MM.1S (cell line): ENCODE measurements around the gene EIF4B.

Experiments
- DNase-seq: peaks from one replicate; pipeline ENCODE4 v3.0.0-alpha.2; 2015
- H2AFZ ChIP-seq: fragments of 300-600 bp; sonication (generic); 2 replicates; pipeline ENCODE4 v1.6.0; 2016; ENCODE audit warnings: antibody characterized with exemption, low read length
- H3F3A ChIP-seq: fragments of 300-600 bp; sonication (generic); 2 replicates; pipeline ENCODE4 v1.6.1; 2016; ENCODE audit warnings: mild to moderate bottlenecking, antibody characterized with exemption, low read length, moderate library complexity, mixed read lengths; ENCODE audit not compliant: insufficient read depth
- H3K27ac ChIP-seq: fragments of 300-600 bp; sonication (generic); 2 replicates; pipeline ENCODE4 v1.5.1; 2016; ENCODE audit warnings: mild to moderate bottlenecking, low read length
- H3K27me3 ChIP-seq: fragments of 300-600 bp; sonication (generic); replicated peaks from 2 replicates; pipeline ENCODE4 v1.6.0; 2016; ENCODE audit warnings: low read length; ENCODE audit not compliant: insufficient read depth
- H3K36me3 ChIP-seq: fragments of 300-600 bp; sonication (generic); replicated peaks from 2 replicates; pipeline ENCODE4 v1.6.1; 2016; ENCODE audit warnings: mild to moderate bottlenecking, low read length, mixed read lengths; ENCODE audit not compliant: insufficient read depth
- H3K4me1 ChIP-seq: fragments of 300-600 bp; sonication (generic); 2 replicates; pipeline ENCODE4 v1.6.1; 2016; ENCODE audit warnings: low read length, mixed read lengths
- H3K4me2 ChIP-seq: fragments of 300-600 bp; sonication (generic); 2 replicates; pipeline ENCODE4 v1.6.0; 2016; ENCODE audit warnings: low read depth, low read length
- H3K4me3 ChIP-seq: fragments of 300-600 bp; sonication (generic); 2 replicates; pipeline ENCODE4 v1.5.1; 2016; ENCODE audit warnings: low read length, mixed read lengths
- H3K79me2 ChIP-seq: fragments of 300-600 bp; sonication (generic); 2 replicates; pipeline ENCODE4 v1.6.1; 2016; ENCODE audit warnings: mixed run types, low read length, mixed read lengths
- H3K9ac ChIP-seq: fragments of 300-600 bp; sonication (generic); 2 replicates; pipeline ENCODE4 v1.6.1; 2016; ENCODE audit warnings: low read length, mixed read lengths
- H3K9me2 ChIP-seq: fragments of 300-600 bp; sonication (generic); replicated peaks from 2 replicates; pipeline ENCODE4 v1.6.1; 2016; ENCODE audit warnings: mild to moderate bottlenecking, low read length, mixed read lengths; ENCODE audit not compliant: insufficient read depth
- H3K9me3 ChIP-seq: fragments of 300-600 bp; sonication (generic); replicated peaks from 2 replicates; pipeline ENCODE4 v1.6.1; 2016; ENCODE audit warnings: mild to moderate bottlenecking, low read length, mixed read lengths; ENCODE audit not compliant: insufficient read depth
- H4K20me1 ChIP-seq: fragments of 300-600 bp; sonication (generic); 2 replicates; pipeline ENCODE4 v1.6.1; 2016; ENCODE audit warnings: mild to moderate bottlenecking, low read length, moderate library complexity, mixed read lengths; ENCODE audit not compliant: insufficient read depth
- CTCF ChIP-seq: fragments of 300-600 bp; sonication (generic); IDR thresholded peaks from 2 replicates; pipeline ENCODE4 v1.5.1; 2016; ENCODE audit warnings: antibody characterized with exemption, low read length, mixed read lengths
- EZH2 ChIP-seq: fragments of 300-600 bp; sonication (generic); optimal IDR thresholded peaks from 2 replicates; pipeline ENCODE3; 2017; ENCODE audit warnings: low read depth, mild to moderate bottlenecking, antibody characterized with exemption, low read length, mixed read lengths
- EZH2phosphoT487 ChIP-seq: fragments of 300-600 bp; sonication (generic); IDR thresholded peaks from 2 replicates; pipeline ENCODE4 v1.6.1; 2018; ENCODE audit warnings: antibody characterized with exemption, low read length

Gene EIF4B

DNA sequence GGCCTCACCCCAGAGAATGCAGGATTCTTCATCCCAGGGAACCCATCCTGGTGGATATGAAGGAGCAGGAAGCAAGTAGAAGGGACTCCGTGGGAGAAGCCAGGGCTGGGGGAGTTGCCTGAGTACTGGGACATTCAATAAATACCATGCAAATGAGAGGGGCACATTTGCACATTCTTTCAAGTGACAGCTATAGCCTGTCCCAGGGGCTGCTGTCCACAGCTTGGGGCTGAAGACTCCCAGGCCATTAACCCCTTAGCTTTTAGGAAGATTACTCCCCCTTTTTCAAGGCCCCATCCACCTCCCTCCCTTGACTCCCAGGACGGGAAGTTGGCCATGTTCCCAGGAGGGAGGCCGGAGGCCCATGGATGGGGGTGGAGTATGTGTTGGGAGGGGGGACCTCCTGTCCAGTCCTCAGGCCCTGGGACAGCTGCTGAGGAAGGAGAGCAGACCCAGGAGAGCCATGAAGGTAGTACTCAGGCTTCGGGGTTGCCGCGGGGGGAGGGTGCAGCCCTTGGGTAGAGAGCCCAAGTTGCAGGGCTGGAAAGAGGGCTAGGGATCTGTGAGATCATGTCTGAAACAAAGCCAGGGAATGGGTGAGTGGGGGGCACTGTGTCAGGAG is 42.6 kb downstream of the EIF4B start:
- Histone ChIP-seq H4K20me1 (no peaks in the 10 kb centered on the region), H3F3A (peaks cover 22% of the 10 kb centered on the region; the same call in 1 of the 2 replicates), H3K9ac (no peak overlapping the region), H3K27ac (no peak overlapping the region), H3K4me2 (no peak overlapping the region), H3K79me2 (no peaks in the 10 kb centered on the region), H3K4me1 (0 out of 2 replicates have a peak, but pooled peaks cover 5% of the 10 kb centered on the region), H3K36me3 (no peaks in the 10 kb centered on the region), H3K4me3 (no peak overlapping the region), H3K9me2 (no peaks in the 10 kb centered on the region), H2AFZ (no peak overlapping the region), H3K9me3 (no peaks in the 10 kb centered on the region), H3K27me3 (peaks cover 6% of the 10 kb centered on the region; the same call in 1 of the 2 replicates)
- no peak for TF ChIP-seq CTCF
- TF ChIP-seq EZH2phosphoT487: no peak
- no peak for TF ChIP-seq EZH2
- DNase-seq: no peak

GRCh38 chr12:53049571-53050318 is 43.5 kb downstream of the EIF4B start, which contains the start of gene TNS2:
TSS of gene TNS2 (plus strand) at chr12:53050065. CDS start at chr12:53050186, 121 bp downstream.
- no peak for DNase-seq
- peaks cover 6% of the 10 kb centered on the region; the same call in 1 of the 2 replicates for H3K27me3 ChIP-seq
- no peak within 1 kb of the TSS for H3K27ac ChIP-seq
- H3K4me3 ChIP-seq: no peak within 1 kb of the TSS
- TF ChIP-seq EZH2phosphoT487 (no peak), EZH2 (no peak), CTCF (no peak)
- no peak within 1 kb of the TSS for H3K4me2 ChIP-seq
- no peaks in the 10 kb centered on the region for H3K9me3 ChIP-seq
- no peak within 1 kb of the TSS for H2AFZ ChIP-seq
- no peaks in the 10 kb centered on the region for H3K79me2 ChIP-seq
- no peaks in the 10 kb centered on the region for H3K36me3 ChIP-seq
- no peaks in the 10 kb centered on the region for H4K20me1 ChIP-seq
- H3F3A ChIP-seq: peaks cover 19% of the 10 kb centered on the region; the same call in 1 of the 2 replicates
- no peak within 1 kb of the TSS for H3K9ac ChIP-seq
- no peaks in the 10 kb centered on the region for H3K9me2 ChIP-seq
- 0 out of 2 replicates have a peak, but pooled peaks cover 5% of the 10 kb centered on the region for H3K4me1 ChIP-seq

GRCh38 chr12:53050426-53051057 is 44.3 kb downstream of the EIF4B start:
- Histone ChIP-seq H3K4me2 (no peak overlapping the region), H3K9me3 (no peaks in the 10 kb centered on the region), H3K9me2 (no peaks in the 10 kb centered on the region), H3K9ac (no peak overlapping the region), H3K36me3 (no peaks in the 10 kb centered on the region), H2AFZ (no peak overlapping the region), H3K79me2 (no peaks in the 10 kb centered on the region), H3F3A (peaks cover 19% of the 10 kb centered on the region; the same call in 1 of the 2 replicates), H3K4me1 (0 out of 2 replicates have a peak, but pooled peaks cover 5% of the 10 kb centered on the region), H3K27ac (no peak overlapping the region), H4K20me1 (no peaks in the 10 kb centered on the region), H3K27me3 (peaks cover 5% of the 10 kb centered on the region; the same call in 1 of the 2 replicates), H3K4me3 (no peak overlapping the region)
- TF ChIP-seq EZH2 (no peak), CTCF (no peak), EZH2phosphoT487 (no peak)
- DNase-seq: no peak
